GM21390 (cell line): ENCODE data around the gene LRRC10.
A peak's percentile ranks its signal among the peaks of the same experiment; 100 is the strongest.
"Not testable (repeated sequence)": the region's sequence is repeated elsewhere in the genome, so short reads cannot be mapped to it uniquely, and the experiment has no call there.

Experiments
- ATAC-seq: cut with Tn5 transposase; IDR thresholded peaks from one replicate; pipeline ENCODE4 v1.9.1; 2021; ENCODE audit not compliant: unreplicated experiment

Gene LRRC10

DNA sequence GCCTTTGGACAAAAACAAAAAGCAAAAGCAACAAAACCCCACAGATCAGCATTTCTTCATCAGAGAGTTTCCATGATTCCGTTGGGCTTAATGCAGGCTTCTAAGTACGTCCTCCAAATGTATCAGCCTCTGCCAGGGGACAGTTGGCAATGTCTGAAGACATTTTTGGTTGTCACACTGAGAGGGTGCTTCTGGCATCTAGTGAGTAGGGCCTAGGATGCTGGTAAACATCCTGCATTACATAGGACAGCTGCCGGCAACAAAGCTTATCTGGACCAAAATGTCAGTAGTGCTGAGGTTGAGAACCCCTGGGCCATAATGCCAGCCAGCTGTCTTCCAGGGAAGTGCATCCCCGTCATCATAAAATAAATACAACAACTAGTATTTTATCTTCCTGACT is 9.4 kb upstream of the LRRC10 start:
- no peak for ATAC-seq

DNA sequence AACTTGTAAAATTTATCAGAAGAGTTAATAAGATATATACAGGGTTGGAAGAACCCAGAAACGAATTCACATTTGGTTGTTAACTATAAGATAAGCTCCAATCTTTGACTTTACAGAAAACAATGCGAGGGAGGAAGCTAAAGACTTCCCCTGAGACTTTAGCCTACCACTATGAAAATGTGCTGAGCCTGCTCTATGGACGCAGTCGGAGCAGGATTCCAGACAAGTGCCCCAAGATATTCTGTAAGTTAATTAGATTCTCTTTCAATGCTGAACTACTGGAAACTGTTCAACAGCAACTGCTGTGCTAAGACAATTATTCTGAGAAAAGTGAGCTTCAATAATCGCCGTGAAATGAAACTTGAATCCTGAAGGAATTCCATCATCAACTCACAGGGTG is 8.3 kb upstream of the LRRC10 start:
- no peak for ATAC-seq

DNA sequence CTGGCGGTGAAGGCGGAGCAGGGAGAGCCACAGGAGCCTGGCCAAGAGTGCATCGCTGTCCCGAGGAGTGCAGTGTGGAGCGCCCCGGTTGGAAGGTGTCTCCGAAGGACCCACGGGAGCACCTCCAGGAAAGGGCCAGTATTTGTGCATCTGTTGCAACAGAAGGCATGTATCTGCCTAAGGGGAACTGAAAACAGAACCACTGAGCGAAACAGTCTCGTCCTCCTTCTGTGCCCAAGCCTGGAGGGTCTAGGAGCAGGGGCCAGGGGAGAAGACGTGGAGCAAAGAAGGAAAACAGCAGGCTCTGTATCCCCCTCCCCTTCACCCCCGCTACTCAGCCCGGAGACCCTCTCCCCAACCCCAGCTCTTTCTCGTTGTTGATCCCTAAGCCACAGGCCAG is 5.3 kb upstream of the LRRC10 start:
- ATAC-seq = no peak

DNA sequence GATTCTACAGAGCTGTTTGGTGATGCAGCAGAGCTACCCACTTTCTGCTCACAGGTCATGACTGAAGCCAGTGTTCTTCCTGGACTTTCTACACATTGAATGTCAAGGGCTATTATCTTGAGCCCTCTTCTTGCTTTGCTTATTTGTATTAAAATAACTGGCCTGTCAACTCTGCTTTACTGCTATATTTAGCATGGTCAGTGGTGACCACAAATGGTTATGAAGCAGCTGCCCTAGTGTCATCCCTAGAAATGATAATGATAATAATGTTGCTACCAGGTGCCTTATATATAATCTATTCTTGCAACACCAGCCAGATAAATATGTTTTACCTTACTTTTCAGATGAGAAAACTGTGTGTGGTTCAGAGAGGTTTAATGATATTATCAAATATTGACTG is 2.6 kb upstream of the LRRC10 start:
- no peak for ATAC-seq

DNA sequence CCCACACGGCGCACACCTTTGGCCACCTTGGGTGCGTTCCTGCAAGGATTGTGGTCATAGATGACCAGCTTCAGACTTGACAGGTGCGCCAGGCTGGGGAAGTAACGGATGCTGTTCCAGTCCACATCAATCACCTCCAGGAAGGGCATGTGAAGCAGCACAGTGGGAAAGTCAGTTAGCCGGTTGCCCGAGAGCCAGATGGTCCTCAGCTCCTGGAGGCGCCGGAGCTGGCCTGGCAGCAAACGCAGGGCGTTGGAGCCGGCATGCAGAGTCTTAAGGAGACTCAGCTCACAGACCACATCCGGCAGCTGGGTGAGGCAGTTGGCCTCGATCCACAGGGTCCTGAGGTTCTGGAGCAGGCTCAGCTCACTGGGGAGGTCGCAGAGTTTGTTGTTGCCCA is 581 bp downstream of the LRRC10 start:
- ATAC-seq = no peak

DNA sequence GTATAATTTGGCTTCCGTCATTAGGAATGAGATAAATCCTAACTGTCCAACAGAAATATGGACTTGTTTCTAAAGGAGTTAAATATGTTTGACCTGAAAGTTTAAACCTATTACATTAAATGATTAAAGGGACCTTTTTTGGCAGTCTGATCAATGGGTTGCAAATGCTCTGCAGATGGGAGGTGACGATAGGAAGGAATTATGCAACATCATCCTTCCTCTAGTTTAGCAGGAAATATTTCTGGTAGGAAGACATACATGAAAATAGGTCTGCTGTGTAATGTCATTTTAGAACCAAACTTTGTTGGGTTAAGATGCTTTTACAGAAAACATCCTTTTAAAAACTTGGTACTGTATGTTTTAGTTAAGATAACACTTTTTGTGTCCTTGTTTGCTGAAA is 2.6 kb downstream of the LRRC10 start:
- ATAC-seq = no peak

DNA sequence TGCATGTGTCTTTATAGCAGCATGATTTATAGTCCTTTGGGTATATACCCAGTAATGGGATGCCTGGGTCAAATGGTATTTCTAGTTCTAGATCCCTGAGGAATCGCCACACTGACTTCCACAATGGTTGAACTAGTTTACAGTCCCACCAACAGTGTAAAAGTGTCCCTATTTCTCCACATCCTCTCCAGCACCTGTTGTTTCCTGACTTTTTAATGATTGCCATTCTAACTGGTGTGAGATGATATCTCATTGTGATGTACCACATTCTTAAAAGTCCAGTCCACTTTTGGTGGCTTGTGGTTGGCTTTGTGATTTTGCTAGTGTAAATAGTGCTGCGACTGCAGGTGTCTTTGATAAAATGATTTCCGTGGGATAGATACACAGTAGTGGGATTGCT is 6.4 kb downstream of the LRRC10 start:
- not testable (repeated sequence) for ATAC-seq

DNA sequence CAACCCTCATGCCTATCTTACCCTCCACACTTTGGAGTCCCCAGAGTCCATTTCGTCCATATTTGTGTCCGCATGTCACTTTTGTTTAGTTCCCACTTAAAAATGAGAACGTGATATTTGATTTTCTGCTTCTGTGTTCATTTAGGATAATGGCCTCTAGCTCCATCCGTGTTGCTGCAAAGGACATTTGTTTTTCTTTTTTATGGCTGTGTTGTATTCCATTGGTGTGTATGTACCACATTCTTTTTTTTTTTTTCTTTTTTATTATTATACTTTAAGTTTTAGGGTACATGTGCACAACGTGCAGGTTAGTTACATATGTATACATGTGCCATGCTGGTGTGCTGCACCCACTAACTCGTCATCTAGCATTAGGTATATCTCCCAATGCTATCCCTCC is 7.2 kb downstream of the LRRC10 start:
- ATAC-seq = not testable (repeated sequence)

DNA sequence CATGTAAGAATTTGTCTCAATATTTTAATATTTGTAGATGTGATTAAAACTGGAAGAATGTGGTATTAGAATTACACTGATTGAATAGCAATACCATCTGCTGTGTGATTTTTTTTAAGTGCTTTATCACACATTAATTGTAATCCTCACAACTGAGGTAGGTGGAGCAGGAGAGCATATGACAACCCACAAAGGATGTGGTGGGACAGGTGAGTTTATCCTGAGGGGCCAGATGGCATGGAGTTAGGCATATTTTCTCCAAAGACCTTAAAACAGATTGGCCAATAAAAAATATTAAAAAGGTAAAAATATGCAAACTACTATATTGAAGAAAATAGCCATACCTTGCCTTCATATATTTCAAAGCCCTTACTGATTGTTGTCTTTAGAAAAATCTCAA is 7.8 kb downstream of the LRRC10 start:
- no peak for ATAC-seq

DNA sequence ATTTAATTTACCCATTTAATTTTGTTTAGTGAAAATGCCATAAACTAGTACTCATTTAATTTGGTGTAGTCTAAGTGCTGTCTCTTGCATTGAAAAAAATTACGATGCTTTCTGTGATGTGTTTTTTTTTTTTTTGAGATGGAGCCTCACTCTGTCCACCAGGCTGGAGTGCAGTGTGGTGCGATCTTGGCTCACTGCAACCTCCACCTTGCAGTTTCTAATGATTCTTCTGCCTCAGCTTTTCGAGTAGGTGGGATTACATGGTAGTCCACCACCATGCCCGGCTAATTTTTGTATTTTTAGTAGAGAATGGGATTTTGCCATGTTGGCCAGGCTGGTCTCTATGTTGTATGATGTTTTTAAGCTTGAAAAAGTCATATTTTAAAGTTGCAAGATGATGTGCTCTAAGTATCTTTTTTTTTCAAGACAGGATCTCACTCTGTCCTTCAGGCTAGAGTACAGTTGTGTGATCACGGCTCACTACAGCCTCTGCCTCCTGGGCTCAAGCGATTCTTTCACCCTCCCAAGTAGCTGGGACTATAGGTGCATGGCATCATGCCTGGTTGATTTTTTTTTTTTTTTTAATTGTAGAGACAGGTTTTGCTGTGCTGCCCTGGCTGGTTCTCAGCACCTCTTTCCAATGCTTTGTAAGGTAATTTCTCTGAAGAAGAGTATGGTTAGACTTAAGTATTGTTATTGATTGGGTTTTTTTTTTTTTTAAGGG is 8.6 kb downstream of the LRRC10 start:
- ATAC-seq = no peak

DNA sequence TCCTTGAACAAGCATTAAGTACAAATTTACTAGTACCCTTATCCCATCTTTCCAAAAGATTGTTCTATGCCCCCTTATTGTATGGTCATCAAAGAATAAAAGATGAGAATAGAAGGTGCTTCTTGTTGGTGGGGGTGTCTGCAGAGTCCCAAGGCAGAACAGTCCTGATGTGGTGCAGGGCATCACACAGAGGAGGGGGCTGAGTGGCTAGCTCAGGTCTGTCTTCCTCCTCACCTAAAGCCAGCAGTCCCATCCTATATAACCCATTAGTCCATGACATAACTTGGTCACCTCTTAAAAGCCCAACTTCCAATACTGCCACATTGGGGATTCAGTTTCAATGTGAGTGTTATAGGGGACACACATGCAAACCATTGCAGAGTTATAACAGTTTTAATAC is 9.9 kb downstream of the LRRC10 start:
- no peak for ATAC-seq

DNA sequence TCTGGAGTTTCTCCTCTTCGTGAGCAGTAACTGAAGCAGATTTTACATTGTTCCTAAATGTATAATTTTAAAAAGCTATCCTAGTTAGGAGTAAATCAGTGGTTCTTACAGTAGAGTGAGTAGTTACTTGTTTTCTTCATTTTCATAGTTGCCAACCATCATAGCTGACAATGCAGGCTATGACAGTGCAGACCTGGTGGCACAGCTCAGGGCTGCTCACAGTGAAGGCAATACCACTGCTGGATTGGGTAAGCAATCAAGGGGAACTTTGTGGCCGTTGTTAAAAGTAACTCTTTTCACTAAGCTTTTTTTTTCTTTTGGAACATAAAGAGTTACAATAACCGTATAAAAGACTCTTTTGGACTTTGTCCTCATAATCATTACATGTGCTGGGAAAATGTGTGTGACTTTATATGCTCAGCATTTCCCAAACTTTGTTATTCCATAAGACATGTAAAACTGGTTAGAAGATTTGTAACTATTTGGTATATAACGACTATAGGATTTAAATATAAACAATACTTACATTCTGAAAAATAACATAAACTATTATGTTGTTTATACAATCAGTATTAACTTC is 12.4 kb downstream of the LRRC10 start:
- no peak for ATAC-seq

DNA sequence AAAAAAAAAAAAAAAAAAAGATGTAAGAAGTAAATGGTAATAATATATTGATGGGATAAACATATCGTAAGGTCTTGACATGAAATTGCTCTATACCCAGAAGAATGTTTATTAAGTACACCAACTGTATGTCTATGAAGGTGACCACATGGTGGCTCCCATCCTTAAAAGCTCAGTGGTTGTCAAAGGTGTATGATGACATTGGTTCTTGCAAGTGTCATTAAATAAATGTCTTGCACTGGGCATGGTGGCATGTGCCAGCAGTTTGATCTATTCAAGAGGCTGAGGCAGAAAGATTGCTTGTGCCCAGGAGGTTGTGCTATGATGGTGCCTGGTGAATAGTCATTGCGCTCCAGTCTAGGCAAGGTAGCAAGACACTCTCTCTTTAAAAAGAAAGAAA is 15.0 kb downstream of the LRRC10 start:
- ATAC-seq = no peak

DNA sequence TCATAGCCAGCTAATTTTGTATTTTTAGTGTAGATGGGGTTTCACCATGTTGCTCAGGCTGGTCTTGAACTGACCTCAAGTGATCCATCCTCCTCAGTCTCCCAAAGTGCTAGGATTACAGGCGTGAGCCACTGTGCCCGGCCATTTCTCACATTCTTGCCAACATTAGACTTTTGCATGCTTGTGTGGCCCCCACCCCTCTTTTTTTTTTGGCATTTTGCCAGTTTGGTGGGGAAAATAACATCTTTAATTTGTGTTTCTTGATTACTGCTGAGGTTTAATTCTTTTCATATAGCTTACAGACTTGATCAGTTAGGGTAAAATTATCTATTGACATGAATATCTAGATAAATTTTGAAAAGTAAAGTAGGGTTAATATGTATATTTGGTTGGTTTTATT is 21.6 kb downstream of the LRRC10 start:
- no peak for ATAC-seq

DNA sequence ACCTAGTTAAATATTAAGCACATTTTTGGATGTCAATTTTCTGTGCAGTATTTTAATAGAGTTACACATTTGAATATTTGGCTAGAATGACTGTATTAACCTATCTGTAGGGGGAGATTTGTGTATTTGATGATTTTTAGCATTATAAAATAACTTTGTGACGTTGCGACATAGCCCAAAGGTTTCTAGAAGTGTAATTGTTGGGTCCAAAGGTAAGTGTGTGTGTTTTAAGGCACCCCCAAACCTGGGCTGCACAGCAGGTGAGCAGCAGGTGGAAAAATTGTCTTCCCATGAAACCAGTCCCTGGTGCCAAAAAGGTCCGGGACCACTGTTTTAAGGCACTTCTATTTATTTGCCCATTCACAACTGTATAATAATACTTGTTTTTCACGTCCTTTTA is 22.2 kb downstream of the LRRC10 start:
- ATAC-seq = no peak

DNA sequence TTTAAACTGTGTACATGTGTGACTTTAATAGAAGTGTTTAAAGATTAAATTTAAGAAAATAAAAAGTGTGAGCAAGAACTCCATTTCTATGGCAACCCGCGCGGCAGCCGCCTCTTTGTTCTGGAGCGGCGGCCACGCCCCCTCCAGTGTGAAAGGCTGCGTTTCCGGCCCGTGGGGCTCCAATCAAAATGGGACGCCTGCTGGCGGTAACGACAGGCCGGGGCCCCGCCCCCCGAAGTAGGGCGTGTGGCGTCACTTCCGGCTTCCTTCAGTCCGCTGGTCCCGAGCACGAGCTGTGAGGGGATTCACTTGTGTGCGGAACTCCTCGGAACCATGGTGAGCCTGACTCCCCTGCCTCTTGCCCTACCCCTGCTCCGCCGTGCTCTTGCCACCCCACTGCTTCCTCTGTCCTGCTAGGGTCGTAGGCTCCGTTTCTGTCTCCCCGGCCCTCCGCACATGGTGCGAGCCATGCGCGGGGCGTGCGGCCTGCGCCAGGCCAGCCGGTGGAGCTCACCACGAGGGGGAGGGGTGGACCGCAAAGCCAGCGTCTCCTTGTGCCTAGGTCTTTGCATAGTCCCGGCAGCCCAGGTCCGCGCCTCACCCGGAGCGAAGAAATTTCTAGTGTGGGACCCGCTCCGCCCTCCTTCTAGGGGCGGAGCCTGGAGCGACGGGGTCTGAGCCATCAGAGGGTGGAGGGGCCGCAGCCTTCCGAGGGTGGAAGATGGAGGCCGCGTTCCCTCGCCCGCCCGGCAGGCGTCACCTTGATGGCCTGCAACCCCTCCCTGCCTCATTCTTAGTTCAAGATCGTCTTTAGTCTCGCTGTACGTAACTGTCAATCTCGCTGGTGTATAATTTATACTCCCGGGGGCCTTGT is 25.3 kb downstream of the LRRC10 start, which contains the start of gene CCT2:
CCT2 (plus strand) TSS at position 271 of the 874 bp plus-strand sequence; CDS start at position 334, 63 bp downstream.
- peak; percentile 97 for ATAC-seq

DNA sequence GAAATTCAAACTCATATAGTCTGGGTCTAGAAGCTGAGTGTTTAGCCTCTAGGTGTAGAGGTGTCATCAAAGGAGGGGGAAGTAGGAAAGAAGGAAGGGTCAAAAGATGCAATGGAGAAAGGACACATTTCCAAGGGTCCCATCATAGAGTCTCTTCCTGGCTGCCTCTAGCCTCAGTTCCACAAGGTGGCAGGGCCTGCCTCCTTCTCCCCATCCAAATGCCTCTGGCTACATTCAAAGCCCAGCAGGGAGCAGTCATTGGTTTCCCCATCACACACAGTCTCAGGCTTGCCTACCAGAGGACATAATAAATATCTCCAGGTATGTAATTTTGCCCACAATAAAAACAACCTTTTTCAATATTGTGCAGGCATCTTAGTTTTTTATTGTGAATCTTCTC is 27.5 kb downstream of the LRRC10 start:
- ATAC-seq = no peak

DNA sequence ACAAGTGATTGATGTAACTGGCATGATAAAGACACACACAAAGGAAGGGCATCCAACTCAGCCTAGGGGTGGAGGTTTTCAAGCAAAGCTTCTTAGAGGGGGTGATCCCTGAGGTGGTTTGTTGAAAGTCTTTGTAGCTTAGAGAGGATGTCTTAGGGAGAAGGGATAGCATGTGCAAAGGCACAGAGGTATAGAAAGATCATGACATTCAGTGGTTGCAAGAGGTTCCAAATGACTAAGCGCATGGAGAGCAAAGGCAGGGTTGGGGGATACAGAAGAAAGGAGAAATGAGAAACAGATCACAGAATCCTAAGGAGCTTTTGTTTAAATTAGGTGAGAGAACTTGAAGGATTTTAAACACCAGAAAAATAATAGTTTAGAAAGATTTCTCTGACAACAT is 30.6 kb downstream of the LRRC10 start:
- ATAC-seq = no peak

DNA sequence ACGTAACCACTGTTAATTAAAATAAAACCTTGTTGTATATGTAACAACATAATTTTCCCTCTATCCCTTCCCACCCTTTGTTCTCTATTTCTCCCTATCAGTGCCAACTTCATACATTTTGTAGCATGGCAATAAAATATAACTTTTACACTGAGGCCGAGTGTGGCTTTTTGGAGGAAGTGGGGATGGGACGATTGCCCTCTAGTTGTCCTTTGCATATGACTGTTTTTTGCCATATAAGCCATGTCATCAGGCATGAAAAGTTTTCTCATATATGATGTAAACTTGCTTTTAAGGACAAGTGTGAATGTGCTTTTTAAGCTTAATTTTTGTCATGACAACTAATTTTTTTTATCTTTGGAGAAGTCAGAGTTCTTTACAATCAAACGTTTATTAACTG is 31.7 kb downstream of the LRRC10 start:
- ATAC-seq = no peak

DNA sequence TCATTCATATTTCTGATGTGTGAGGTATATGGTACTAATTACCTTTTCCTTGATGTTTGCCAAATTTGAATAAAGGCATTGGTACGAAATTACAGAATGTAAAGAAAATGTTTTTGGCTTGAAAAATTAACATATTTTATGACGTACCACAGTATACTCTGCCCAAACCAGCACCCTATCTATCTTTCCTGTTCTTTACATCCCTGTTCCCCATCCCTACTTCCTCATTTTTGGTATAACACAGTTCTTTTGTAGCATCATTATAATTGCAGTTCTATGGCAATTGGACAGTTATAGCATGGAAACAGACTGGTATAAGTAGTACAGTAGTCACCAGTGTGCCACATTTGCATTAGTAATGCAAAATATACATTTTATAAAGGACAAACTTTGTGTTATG is 32.4 kb downstream of the LRRC10 start:
- no peak for ATAC-seq

DNA sequence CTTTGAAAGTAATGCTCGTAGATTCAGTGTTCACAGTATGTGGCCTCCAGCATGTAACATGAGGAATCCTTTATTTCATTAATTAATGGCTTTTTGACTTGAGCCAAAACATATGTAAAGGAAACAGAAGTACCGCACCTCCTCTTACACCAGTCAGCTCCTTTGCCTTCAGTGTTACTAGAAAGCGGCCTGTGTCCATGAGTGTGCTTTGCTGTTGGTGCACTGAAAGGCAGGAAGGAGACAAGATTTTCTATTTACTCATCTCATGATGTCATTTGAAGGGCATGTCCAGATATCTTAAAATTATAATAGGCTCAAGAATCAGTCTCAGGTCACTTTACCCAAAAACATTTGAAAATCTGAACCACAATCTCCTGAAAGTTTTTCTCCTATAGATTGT is 35.4 kb downstream of the LRRC10 start:
- ATAC-seq = no peak
